HUES6 (cell line): Measurements from ENCODE around the gene GALNT9.

Experiments used
- H3K27ac ChIP-seq: 2 replicates; pipeline ENCODE4 v1.7.0; 2013; ENCODE audit warnings: low read depth, mild to moderate bottlenecking, low read length, inconsistent platforms
- H3K27me3 ChIP-seq: 2 replicates; pipeline ENCODE4 v1.6.1; 2013; ENCODE audit warnings: low read length; ENCODE audit not compliant: control insufficient read depth, insufficient read depth
- H3K36me3 ChIP-seq: 2 replicates; pipeline ENCODE4 v1.6.1; 2013; ENCODE audit warnings: low read length; ENCODE audit not compliant: control insufficient read depth, insufficient read depth
- H3K4me1 ChIP-seq: 2 replicates; pipeline ENCODE4 v1.6.1; 2013; ENCODE audit warnings: low read length; ENCODE audit not compliant: control insufficient read depth, insufficient read depth
- H3K4me3 ChIP-seq: 2 replicates; pipeline ENCODE4 v1.5.1; 2013; ENCODE audit warnings: low read depth, low read length
- H3K9ac ChIP-seq: one replicate; pipeline ENCODE4 v1.6.1; 2013; ENCODE audit warnings: mild to moderate bottlenecking, low read length
- H3K9me3 ChIP-seq: 2 replicates; pipeline ENCODE4 v1.6.1; 2013; ENCODE audit warnings: low read depth, low read length; ENCODE audit not compliant: control insufficient read depth, insufficient read depth

Gene GALNT9

GRCh38 chr12:132323171-132324010 lies 6.0 kb downstream of the GALNT9 start:
- H3K9ac ChIP-seq = no peak overlapping the region

GRCh38 chr12:132322206-132323132 lies 6.9 kb downstream of the GALNT9 start:
- Histone ChIP-seq H3K36me3 (no peaks in the 10 kb centered on the region), H3K4me1 (peaks cover 8% of the 10 kb centered on the region; the same call in 1 of the 2 replicates), H3K9ac (no peak overlapping the region), H3K9me3 (no peaks in the 10 kb centered on the region), H3K27ac (no peak overlapping the region), H3K4me3 (no peak overlapping the region), H3K27me3 (peaks cover 89% of the 10 kb centered on the region)

More at GRCh38 chr12:132323171-132324010, 6.0 kb downstream of the GALNT9 start:
- H3K9me3 ChIP-seq = no peaks in the 10 kb centered on the region
- H3K27me3 ChIP-seq = peaks cover 94% of the 10 kb centered on the region
- H3K36me3 ChIP-seq = no peaks in the 10 kb centered on the region
- H3K4me3 ChIP-seq = no peak overlapping the region
- H3K4me1 ChIP-seq = peaks cover 14% of the 10 kb centered on the region; the same call in 1 of the 2 replicates
- H3K27ac ChIP-seq = no peak overlapping the region

GRCh38 chr12:132321321-132322118 lies 7.9 kb downstream of the GALNT9 start:
- no peak overlapping the region for H3K27ac ChIP-seq
- H3K9me3 ChIP-seq = no peaks in the 10 kb centered on the region
- peaks cover 89% of the 10 kb centered on the region for H3K27me3 ChIP-seq
- H3K4me1 ChIP-seq = peaks cover 5% of the 10 kb centered on the region; the same call in 1 of the 2 replicates
- H3K9ac ChIP-seq = no peak overlapping the region
- H3K4me3 ChIP-seq = no peak overlapping the region
- no peaks in the 10 kb centered on the region for H3K36me3 ChIP-seq

GRCh38 chr12:132320767-132321211 lies 8.6 kb downstream of the GALNT9 start:
- H3K27me3 ChIP-seq = peaks cover 89% of the 10 kb centered on the region
- H3K9me3 ChIP-seq = no peaks in the 10 kb centered on the region
- no peak overlapping the region for H3K27ac ChIP-seq
- H3K36me3 ChIP-seq = no peaks in the 10 kb centered on the region
- H3K4me1 ChIP-seq = peaks cover 5% of the 10 kb centered on the region; the same call in 1 of the 2 replicates
- H3K9ac ChIP-seq = no peak overlapping the region
- H3K4me3 ChIP-seq = no peak overlapping the region

GRCh38 chr12:132319991-132320570 lies 9.3 kb downstream of the GALNT9 start:
- Histone ChIP-seq H3K9me3 (no peaks in the 10 kb centered on the region), H3K9ac (no peak overlapping the region), H3K36me3 (no peaks in the 10 kb centered on the region), H3K27ac (no peak overlapping the region), H3K27me3 (peaks cover 88% of the 10 kb centered on the region), H3K4me3 (no peak overlapping the region), H3K4me1 (peaks cover 5% of the 10 kb centered on the region; the same call in 1 of the 2 replicates)

GRCh38 chr12:132319359-132319950 lies 9.9 kb downstream of the GALNT9 start:
- Histone ChIP-seq H3K4me1 (peaks cover 5% of the 10 kb centered on the region; the same call in 1 of the 2 replicates), H3K4me3 (no peak overlapping the region), H3K36me3 (no peaks in the 10 kb centered on the region), H3K9ac (no peak overlapping the region), H3K9me3 (no peaks in the 10 kb centered on the region), H3K27ac (no peak overlapping the region), H3K27me3 (peaks cover 86% of the 10 kb centered on the region)

GRCh38 chr12:132318618-132319033 lies 10.8 kb downstream of the GALNT9 start:
- Histone ChIP-seq H3K9ac (no peak overlapping the region), H3K27ac (no peak overlapping the region), H3K4me1 (peaks cover 5% of the 10 kb centered on the region; the same call in 1 of the 2 replicates), H3K9me3 (no peaks in the 10 kb centered on the region), H3K27me3 (peaks cover 83% of the 10 kb centered on the region), H3K4me3 (no peak overlapping the region), H3K36me3 (no peaks in the 10 kb centered on the region)

GRCh38 chr12:132318135-132318534 lies 11.3 kb downstream of the GALNT9 start:
- H3K4me1 ChIP-seq = peaks cover 5% of the 10 kb centered on the region; the same call in 1 of the 2 replicates
- no peaks in the 10 kb centered on the region for H3K9me3 ChIP-seq
- H3K4me3 ChIP-seq = no peak overlapping the region
- no peak overlapping the region for H3K27ac ChIP-seq
- H3K9ac ChIP-seq = no peak overlapping the region
- H3K27me3 ChIP-seq = peaks cover 78% of the 10 kb centered on the region
- no peaks in the 10 kb centered on the region for H3K36me3 ChIP-seq

GRCh38 chr12:132317233-132317938 lies 12.0 kb downstream of the GALNT9 start:
- Histone ChIP-seq H3K4me3 (no peak overlapping the region), H3K9me3 (no peaks in the 10 kb centered on the region), H3K27me3 (peaks cover 75% of the 10 kb centered on the region), H3K27ac (no peak overlapping the region), H3K4me1 (no peaks in the 10 kb centered on the region), H3K9ac (no peak overlapping the region), H3K36me3 (no peaks in the 10 kb centered on the region)
